ENCODE results near the gene FES.

FES gene

GRCh38 chr15:90930861-90931574 lies 46.7 kb downstream of the FES start:
- no peak for DNase-seq (ENCODE audit: low read depth in 2 of 2)

GRCh38 chr15:90931575-90931827 lies 47.2 kb downstream of the FES start:
- DNase-seq (ENCODE audit: low read depth in 2 of 2), result no peak

GRCh38 chr15:90931828-90932659 lies 47.7 kb downstream of the FES start, which contains the start of gene HDDC3:
Gene HDDC3 (minus strand): TSS chr15:90932549. CDS start chr15:90932540, 9 bp downstream.
- peak; percentile 74 to 78 for DNase-seq (ENCODE audit: low read depth in 2 of 2)

- DNase-seq (ENCODE audit: low read depth in 2 of 2), result no peak
These were observed 48.3 kb downstream of the FES start for GRCh38 chr15:90932660-90932991.

- DNase-seq (ENCODE audit: low read depth in 2 of 2), result no peak
These were observed 49.0 kb downstream of the FES start for GRCh38 chr15:90933301-90933700.

- peak; percentile 64 to 72 for DNase-seq (ENCODE audit: low read depth in 2 of 2)
These were observed 50.1 kb downstream of the FES start for GRCh38 chr15:90934256-90934948.

GRCh38 chr15:90934949-90935751 lies 50.8 kb downstream of the FES start, which contains the start of gene UNC45A:
Gene UNC45A (plus strand): TSS chr15:90935285. CDS start chr15:90935325, 40 bp downstream.
- DNase-seq (ENCODE audit: low read depth in 2 of 2), result peak; percentile 90 to 93

GRCh38 chr15:90936823-90937222 lies 52.5 kb downstream of the FES start:
- DNase-seq (ENCODE audit: low read depth in 2 of 2), result no peak

- DNase-seq (ENCODE audit: low read depth in 2 of 2), result no peak
These were observed 54.0 kb downstream of the FES start for GRCh38 chr15:90938261-90938660.

GRCh38 chr15:90939756-90940155 lies 55.5 kb downstream of the FES start:
- DNase-seq (ENCODE audit: low read depth in 2 of 2), result no peak

GRCh38 chr15:90941038-90941437 lies 56.7 kb downstream of the FES start:
- DNase-seq (ENCODE audit: low read depth in 2 of 2), result no peak

GRCh38 chr15:90942354-90943120 lies 58.2 kb downstream of the FES start:
- DNase-seq (ENCODE audit: low read depth in 2 of 2), result no peak

GRCh38 chr15:90945091-90945490 lies 60.8 kb downstream of the FES start:
- DNase-seq (ENCODE audit: low read depth in 2 of 2), result no peak
